KMS-11 (cell line): ENCODE data around the gene KLHL3.

Experiments used
- H2AFZ ChIP-seq: fragments of 200-600 bp; sonication (generic); 2 replicates; pipeline ENCODE4 v1.6.1; 2016; ENCODE audit warnings: antibody characterized with exemption, mixed run types, low read depth
- H3K27ac ChIP-seq: fragments of 200-600 bp; sonication (generic); 2 replicates; pipeline ENCODE4 v1.6.1; 2016; ENCODE audit warnings: mild to moderate bottlenecking, mixed run types
- H3K27me3 ChIP-seq: fragments of 200-600 bp; sonication (generic); 2 replicates; pipeline ENCODE4 v1.6.1; 2017; ENCODE audit warnings: mild to moderate bottlenecking, low read depth, mixed run types, moderate library complexity; ENCODE audit not compliant: insufficient read depth
- H3K36me3 ChIP-seq: fragments of 200-600 bp; sonication (generic); 2 replicates; pipeline ENCODE4 v1.6.1; 2017; ENCODE audit warnings: mild to moderate bottlenecking, mixed run types; ENCODE audit not compliant: insufficient read depth
- H3K4me1 ChIP-seq: fragments of 200-600 bp; sonication (generic); 2 replicates; pipeline ENCODE4 v1.6.1; 2016; ENCODE audit warnings: mild to moderate bottlenecking, low read depth, mixed run types; ENCODE audit not compliant: poor library complexity, severe bottlenecking
- H3K4me2 ChIP-seq: fragments of 200-600 bp; sonication (generic); 2 replicates; pipeline ENCODE4 v1.7.0; 2016; ENCODE audit warnings: mild to moderate bottlenecking, mixed run types
- H3K4me3 ChIP-seq: fragments of 200-600 bp; sonication (generic); IDR thresholded peaks from 2 replicates; pipeline ENCODE4 v1.6.1; 2017; ENCODE audit warnings: low read depth, low read length, mixed read lengths; ENCODE audit not compliant: insufficient read depth
- H3K79me2 ChIP-seq: fragments of 200-600 bp; sonication (generic); 2 replicates; pipeline ENCODE4 v1.6.1; 2016; ENCODE audit warnings: low read depth, mixed run types; ENCODE audit not compliant: insufficient read depth
- H3K9ac ChIP-seq: fragments of 200-600 bp; sonication (generic); 2 replicates; pipeline ENCODE4 v1.6.1; 2016; ENCODE audit warnings: mild to moderate bottlenecking, mixed run types
- H4K20me1 ChIP-seq: fragments of 200-600 bp; sonication (generic); 2 replicates; pipeline ENCODE4 v1.6.1; 2016; ENCODE audit warnings: mild to moderate bottlenecking, mixed run types; ENCODE audit not compliant: insufficient read depth
- TF ChIP-seq, protein P1 (sequence below): fragments of 200-600 bp; sonication (generic); conservative IDR thresholded peaks from 2 replicates; pipeline ENCODE4 v1.6.1; 2017; ENCODE audit warnings: low read depth, mild to moderate bottlenecking, antibody characterized with exemption, low read length, moderate library complexity, mixed read lengths

Gene KLHL3

DNA sequence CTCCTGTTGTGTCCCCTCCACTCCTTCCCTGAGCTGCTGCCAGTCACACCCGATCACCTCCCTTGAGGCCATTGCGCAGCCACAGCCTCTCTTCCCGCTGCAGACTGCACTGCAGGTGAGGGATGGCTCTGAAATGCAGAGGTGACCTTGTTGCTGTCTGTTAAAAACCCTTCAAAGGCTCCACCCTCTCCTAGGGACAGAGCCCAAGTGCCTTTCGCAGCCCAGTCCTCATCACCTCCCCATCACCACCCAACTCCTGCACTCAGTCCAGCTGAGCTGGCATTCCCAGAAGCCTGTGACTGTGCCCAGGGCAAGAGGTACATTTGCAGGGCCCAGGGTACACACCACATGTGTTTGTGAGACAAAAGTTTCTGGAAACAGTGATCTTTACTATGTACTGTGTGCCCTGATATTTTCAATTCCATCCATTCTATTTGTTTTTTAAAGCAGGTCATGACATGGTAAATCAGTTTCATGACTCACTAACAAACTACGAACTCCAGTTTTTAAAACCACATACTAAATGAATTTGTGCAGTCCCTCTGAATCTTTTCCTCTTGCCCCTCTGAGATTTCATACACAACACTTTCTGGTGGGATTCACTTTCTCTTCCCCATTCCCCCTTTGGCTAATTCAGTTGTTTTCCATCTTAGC lies 163.7 kb downstream of the KLHL3 start:
- TF ChIP-seq, protein P1, sequence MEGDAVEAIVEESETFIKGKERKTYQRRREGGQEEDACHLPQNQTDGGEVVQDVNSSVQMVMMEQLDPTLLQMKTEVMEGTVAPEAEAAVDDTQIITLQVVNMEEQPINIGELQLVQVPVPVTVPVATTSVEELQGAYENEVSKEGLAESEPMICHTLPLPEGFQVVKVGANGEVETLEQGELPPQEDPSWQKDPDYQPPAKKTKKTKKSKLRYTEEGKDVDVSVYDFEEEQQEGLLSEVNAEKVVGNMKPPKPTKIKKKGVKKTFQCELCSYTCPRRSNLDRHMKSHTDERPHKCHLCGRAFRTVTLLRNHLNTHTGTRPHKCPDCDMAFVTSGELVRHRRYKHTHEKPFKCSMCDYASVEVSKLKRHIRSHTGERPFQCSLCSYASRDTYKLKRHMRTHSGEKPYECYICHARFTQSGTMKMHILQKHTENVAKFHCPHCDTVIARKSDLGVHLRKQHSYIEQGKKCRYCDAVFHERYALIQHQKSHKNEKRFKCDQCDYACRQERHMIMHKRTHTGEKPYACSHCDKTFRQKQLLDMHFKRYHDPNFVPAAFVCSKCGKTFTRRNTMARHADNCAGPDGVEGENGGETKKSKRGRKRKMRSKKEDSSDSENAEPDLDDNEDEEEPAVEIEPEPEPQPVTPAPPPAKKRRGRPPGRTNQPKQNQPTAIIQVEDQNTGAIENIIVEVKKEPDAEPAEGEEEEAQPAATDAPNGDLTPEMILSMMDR = no peak
- Histone ChIP-seq H3K4me3 (no peak overlapping the region), H4K20me1 (no peaks in the 10 kb centered on the region), H3K4me1 (no peaks in the 10 kb centered on the region), H2AFZ (no peak overlapping the region), H3K27me3 (no peaks in the 10 kb centered on the region), H3K9ac (no peak overlapping the region), H3K79me2 (no peaks in the 10 kb centered on the region), H3K27ac (no peak overlapping the region), H3K36me3 (no peaks in the 10 kb centered on the region), H3K4me2 (no peak overlapping the region)

GRCh38 chr5:137570070-137570469 lies 165.8 kb downstream of the KLHL3 start:
- Histone ChIP-seq H4K20me1 (no peaks in the 10 kb centered on the region), H2AFZ (no peak overlapping the region), H3K27me3 (no peaks in the 10 kb centered on the region), H3K4me2 (no peak overlapping the region), H3K79me2 (no peaks in the 10 kb centered on the region), H3K36me3 (no peaks in the 10 kb centered on the region), H3K4me1 (no peaks in the 10 kb centered on the region), H3K9ac (no peak overlapping the region), H3K27ac (no peak overlapping the region), H3K4me3 (no peak overlapping the region)
- TF ChIP-seq, protein P1 = no peak
